ENCODE measurements around the gene RPS21.

The RPS21 gene

GRCh38 chr20:62386383-62387218, at the start of gene RPS21:
Gene RPS21 (plus strand): TSS chr20:62387103. CDS start chr20:62387339, 236 bp downstream.
- peak; percentile 93 for TF ChIP-seq POLR2A (IDR thresholded peaks at IDR 0.05; ENCODE audit: low read length)
- TF ChIP-seq GATA1 (IDR thresholded peaks at IDR 0.05; ENCODE audit: low read depth, low read length), result no peak
- DNase-seq, result peak; percentile 96 to 97

- TF ChIP-seq POLR2A (IDR thresholded peaks at IDR 0.05; ENCODE audit: low read length) (no peak), GATA1 (IDR thresholded peaks at IDR 0.05; ENCODE audit: low read depth, low read length) (no peak)
- DNase-seq, result no peak
Observed at GRCh38 chr20:62337558-62338293, 49.2 kb upstream of the RPS21 start.

GRCh38 chr20:62338294-62338620, 48.6 kb upstream of the RPS21 start:
- no peak for TF ChIP-seq GATA1 (IDR thresholded peaks at IDR 0.05; ENCODE audit: low read depth, low read length)
- DNase-seq, result no peak

GRCh38 chr20:62339647-62340062, 47.2 kb upstream of the RPS21 start:
- DNase-seq, result peak in 1 of 2 experiments; percentile 36
- no peak for TF ChIP-seq POLR2A (IDR thresholded peaks at IDR 0.05; ENCODE audit: low read length)
- no peak for TF ChIP-seq GATA1 (IDR thresholded peaks at IDR 0.05; ENCODE audit: low read depth, low read length)

GRCh38 chr20:62342910-62343309, 44.0 kb upstream of the RPS21 start:
- TF ChIP-seq POLR2A (IDR thresholded peaks at IDR 0.05; ENCODE audit: low read length), result no peak
- no peak for TF ChIP-seq GATA1 (IDR thresholded peaks at IDR 0.05; ENCODE audit: low read depth, low read length)
- DNase-seq, result no peak

GRCh38 chr20:62344092-62344491, 42.8 kb upstream of the RPS21 start:
- TF ChIP-seq GATA1 (IDR thresholded peaks at IDR 0.05; ENCODE audit: low read depth, low read length), result no peak
- no peak for TF ChIP-seq POLR2A (IDR thresholded peaks at IDR 0.05; ENCODE audit: low read length)
- no peak for DNase-seq

GRCh38 chr20:62344782-62345181, 42.1 kb upstream of the RPS21 start:
- no peak for DNase-seq
- no peak for TF ChIP-seq POLR2A (IDR thresholded peaks at IDR 0.05; ENCODE audit: low read length)
- TF ChIP-seq GATA1 (IDR thresholded peaks at IDR 0.05; ENCODE audit: low read depth, low read length), result no peak

GRCh38 chr20:62345681-62346370, 41.1 kb upstream of the RPS21 start:
- no peak for DNase-seq
- TF ChIP-seq POLR2A (IDR thresholded peaks at IDR 0.05; ENCODE audit: low read length), result no peak
- TF ChIP-seq GATA1 (IDR thresholded peaks at IDR 0.05; ENCODE audit: low read depth, low read length), result no peak

- no peak for TF ChIP-seq GATA1 (IDR thresholded peaks at IDR 0.05; ENCODE audit: low read depth, low read length)
- DNase-seq, result no peak
Observed at GRCh38 chr20:62346398-62347150, 40.3 kb upstream of the RPS21 start.

- TF ChIP-seq GATA1 (IDR thresholded peaks at IDR 0.05; ENCODE audit: low read depth, low read length) (no peak), POLR2A (IDR thresholded peaks at IDR 0.05; ENCODE audit: low read length) (no peak)
- DNase-seq, result no peak
Observed at GRCh38 chr20:62347151-62347404, 39.8 kb upstream of the RPS21 start.

GRCh38 chr20:62347445-62347844, 39.5 kb upstream of the RPS21 start:
- no peak for TF ChIP-seq POLR2A (IDR thresholded peaks at IDR 0.05; ENCODE audit: low read length)
- no peak for TF ChIP-seq GATA1 (IDR thresholded peaks at IDR 0.05; ENCODE audit: low read depth, low read length)
- no peak for DNase-seq

GRCh38 chr20:62348604-62349003, 38.3 kb upstream of the RPS21 start:
- TF ChIP-seq POLR2A (IDR thresholded peaks at IDR 0.05; ENCODE audit: low read length), result no peak
- no peak for TF ChIP-seq GATA1 (IDR thresholded peaks at IDR 0.05; ENCODE audit: low read depth, low read length)

GRCh38 chr20:62349556-62350097, 37.3 kb upstream of the RPS21 start:
- TF ChIP-seq POLR2A (IDR thresholded peaks at IDR 0.05; ENCODE audit: low read length), result no peak
- no peak for TF ChIP-seq GATA1 (IDR thresholded peaks at IDR 0.05; ENCODE audit: low read depth, low read length)
- DNase-seq, result no peak

More at GRCh38 chr20:62348604-62349003, 38.3 kb upstream of the RPS21 start:
- DNase-seq, result no peak
